Measurements from ENCODE around the gene APOL1.
"Not testable (repeated sequence)": the region's sequence is repeated elsewhere in the genome, so short reads cannot be mapped to it uniquely, and the experiment has no call there.

Gene APOL1

GRCh38 chr22:36259615-36260300, 6.8 kb downstream of the APOL1 start:
- no peak for TF ChIP-seq CTCF (IDR thresholded peaks at IDR 0.05; ENCODE audit: low read depth, low read length)
- no peak for DNase-seq (ENCODE audit: extremely low read depth, low read depth)

GRCh38 chr22:36261675-36262074, 8.7 kb downstream of the APOL1 start:
- not testable (repeated sequence) for DNase-seq (ENCODE audit: extremely low read depth, low read depth)

GRCh38 chr22:36262307-36262706, 9.4 kb downstream of the APOL1 start:
- DNase-seq (ENCODE audit: extremely low read depth, low read depth) = not testable (repeated sequence)

GRCh38 chr22:36263216-36263673, 10.3 kb downstream of the APOL1 start:
- DNase-seq (ENCODE audit: extremely low read depth, low read depth) = not testable (repeated sequence)

- DNase-seq (ENCODE audit: extremely low read depth, low read depth) = not testable (repeated sequence)
These were observed 11.1 kb downstream of the APOL1 start for GRCh38 chr22:36263886-36264664.

- no peak for TF ChIP-seq CTCF (IDR thresholded peaks at IDR 0.05; ENCODE audit: low read depth, low read length)
- DNase-seq (ENCODE audit: extremely low read depth, low read depth) = no peak
These were observed 14.1 kb downstream of the APOL1 start for GRCh38 chr22:36267058-36267457.

GRCh38 chr22:36267896-36268485, 15.1 kb downstream of the APOL1 start:
- TF ChIP-seq CTCF (IDR thresholded peaks at IDR 0.05; ENCODE audit: low read depth, low read length) = no peak
- no peak for DNase-seq (ENCODE audit: extremely low read depth, low read depth)

- DNase-seq (ENCODE audit: extremely low read depth, low read depth) = not testable (repeated sequence)
These were observed 18.3 kb downstream of the APOL1 start for GRCh38 chr22:36271231-36271630.

GRCh38 chr22:36271951-36272350, 19.0 kb downstream of the APOL1 start:
- DNase-seq (ENCODE audit: extremely low read depth, low read depth) = not testable (repeated sequence)

- no peak for TF ChIP-seq CTCF (IDR thresholded peaks at IDR 0.05; ENCODE audit: low read depth, low read length)
- no peak for DNase-seq (ENCODE audit: extremely low read depth, low read depth)
These were observed 21.6 kb downstream of the APOL1 start for GRCh38 chr22:36274531-36274930.

All from AG09319 (cell line).